Pancreas (tissue), 10 donors: ENCODE data around the gene PEX14. TPM values are rescaled to one million over a fixed set of nuclear protein-coding genes. Genes with fewer than 3 reads are reported as not detected.

Source experiments
- ATAC-seq, 4 donors: fragments of 200-7000 bp; cut with Tn5 transposase; one replicate each; pipeline versions ENCODE4 v1.8.0 to v1.9.1; 2020; ENCODE audit warnings: mild to moderate bottlenecking in 4 of 4, moderate library complexity in 4 of 4
- DNase-seq, 6 donors: peaks; one replicate each; pipeline ENCODE4 v3.0.0-alpha.2; 2020
- FAIRE-seq: peaks from 2 replicates; lab custom pipeline; 2012; peaks lifted over from hg19 to GRCh38; lab: Jason Lieb, UNC
- H3K27ac ChIP-seq, 4 donors: fragments of 200-600 bp; sonication (generic); 1 replicate in 3 of 4; 2 replicates in 1 of 4; pipeline versions ENCODE4 v1.5.0 to v1.8.0; 2020
- H3K27me3 ChIP-seq, 4 donors: fragments of 200-600 bp; one replicate each; pipeline ENCODE4 v1.8.0; 2021
- H3K36me3 ChIP-seq, 3 donors: fragments of 200-600 bp; sonication (generic) in 1 of 3; one replicate each; pipeline versions ENCODE4 v1.5.0 to v1.8.0; 2020 to 2021
- H3K4me1 ChIP-seq, 3 donors: fragments of 200-600 bp; one replicate each; pipeline ENCODE4 v1.8.0; 2021
- H3K4me3 ChIP-seq, 4 donors: fragments of 200-600 bp; sonication (generic) in 2 of 4; one replicate each; pipeline versions ENCODE4 v1.5.0 to v1.8.0; 2020 to 2021
- H3K9me3 ChIP-seq, 4 donors: fragments of 200-600 bp; one replicate each; pipeline ENCODE4 v1.8.0; 2021
- CTCF ChIP-seq, 4 donors: fragments of 200-600 bp; sonication (generic) in 3 of 4; IDR thresholded peaks; one replicate each; pipeline versions ENCODE4 v1.5.0 to v1.8.0; 2021; ENCODE audit warnings: antibody characterized with exemption in 4 of 4
- WGBS, 2 donors: extraction: QIAGEN DNeasy Blood & Tissue Kit; methylation state at CpG; one replicate each; pipeline ENCODE4 v1.1.7; 2013; 5-methylcytosine and 5-hydroxymethylcytosine counted together
- intact Hi-C, 3 donors: fragments of 100-400 bp; cut with DNase I; formaldehyde crosslinking; loops; one replicate each; pipeline versions ENCODE4 v1.11.1 to v1.14.2; 2022
- polyA plus RNA-seq, 2 donors: library from polyadenylated mRNA; stranded (reverse); fragments of 200-250 nt; gene quantifications; one replicate each; pipeline ENCODE4 v1.2.3, GENCODE V29; 2013
- total RNA-seq, 6 donors: library from RNA; stranded (reverse); fragmentation: NEBNext Ultra II Directional in 4 of 6; extraction: Animal tissue kit (Norgen Biotek cat#: 25700) in 4 of 6; gene quantifications; one replicate each; pipeline versions ENCODE4 v1.2.1 to v1.2.4, GENCODE V29; 2021 to 2023
- donor health status: healthy with polysubstance abuse.
- donor health status: DM: no; HTN: no; CAD: no; lungs with moderate emphysema.
- donor health status: DM: no; HTN: no; CAD: no.
- donor health status: control.
- donor health status: control.
- donor health status: Bipolar disorder and iron deficiency.
- donor health status: DM: yes; HTN: yes; CAD: no.
- donor health status: DM: no; HTN: no; CAD: no.
- donor health status: DM: no; HTN: no; CAD: no.
- donor health status: DM: yes; HTN: yes; CAD: no.

The PEX14 gene
- total and polyA plus RNA-seq, 8 donors, result 6.0 to 12.8 (median 8.2) TPM

DNA sequence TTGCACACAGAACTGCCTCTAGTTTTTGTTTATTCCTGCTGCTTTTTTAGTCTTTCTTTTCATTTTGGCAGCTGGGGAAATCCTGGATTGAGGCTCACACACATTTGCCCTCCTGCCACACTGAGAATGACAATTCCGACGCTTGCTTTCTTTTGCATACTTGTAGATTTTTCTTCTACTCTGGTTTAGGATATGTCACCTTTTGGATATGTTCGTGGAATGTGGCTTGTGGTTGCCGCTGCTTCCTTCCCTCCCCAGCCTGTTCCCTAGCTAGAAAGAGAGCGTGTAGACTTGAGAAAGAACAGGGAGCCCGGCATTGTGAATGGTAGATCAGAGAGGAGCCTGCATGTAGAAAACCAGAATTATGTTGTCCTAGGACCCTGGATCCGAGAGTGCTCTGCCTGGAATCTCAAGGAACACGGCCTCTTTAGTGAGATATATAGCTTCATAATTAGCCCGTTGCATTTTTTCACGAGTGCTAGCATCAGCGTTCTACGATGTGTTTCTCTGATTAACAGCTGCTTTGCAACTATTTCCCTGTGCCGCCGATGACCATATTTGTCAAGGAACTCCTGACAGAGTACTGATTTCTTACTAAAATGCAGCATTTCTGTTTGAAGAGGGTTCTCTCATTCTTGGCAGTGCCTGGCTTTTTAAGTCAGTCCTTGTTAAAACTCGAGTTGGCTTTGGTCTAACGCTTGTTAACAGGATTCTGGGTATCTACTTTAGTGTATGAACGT is 56.2 kb downstream of the PEX14 start:
- no peak overlapping the region for H3K4me3 ChIP-seq
- DNase-seq (no peak), ATAC-seq (no peak), FAIRE-seq (no peak)
- WGBS, 2 donors, result 79 to 84% methylated on average over 17 of the region's 17 CpGs
- H3K9me3 ChIP-seq, result no peaks in the 10 kb centered on the region
- H3K36me3 ChIP-seq, result no peaks in the 10 kb centered on the region
- intact Hi-C loops, result loop anchor here in 1 of 3 donors (10.0 kb wide), 1 partner anchor 334 kb away; no protein-coding TSS in a partner anchor
- H3K4me1 ChIP-seq, result peaks cover 0 to 14% (median 9%) of the 10 kb centered on the region in 3 donors
- TF ChIP-seq CTCF (IDR thresholded peaks at IDR 0.05), result no peak
- no peak overlapping the region for H3K27ac ChIP-seq
- no peaks in the 10 kb centered on the region for H3K27me3 ChIP-seq

GRCh38 chr1:10532362-10532761 is 57.6 kb downstream of the PEX14 start:
- no peaks in the 10 kb centered on the region for H3K27me3 ChIP-seq
- ATAC-seq (no peak), DNase-seq (no peak), FAIRE-seq (no peak)
- no peak for TF ChIP-seq CTCF (IDR thresholded peaks at IDR 0.05)
- H3K9me3 ChIP-seq, result no peaks in the 10 kb centered on the region
- intact Hi-C loops, result loop anchor here in 1 of 3 donors (10.0 kb wide), 1 partner anchor 332 kb away; no protein-coding TSS in a partner anchor
- H3K4me1 ChIP-seq, result peaks cover 0 to 14% (median 9%) of the 10 kb centered on the region in 3 donors
- no peaks in the 10 kb centered on the region for H3K36me3 ChIP-seq
- WGBS, 2 donors, result 84 to 86% methylated on average over 8 of the region's 8 CpGs
- H3K27ac ChIP-seq, result no peak overlapping the region
- H3K4me3 ChIP-seq, result no peak overlapping the region

GRCh38 chr1:10534519-10534918 is 59.8 kb downstream of the PEX14 start:
- no peak overlapping the region for H3K27ac ChIP-seq
- ATAC-seq (no peak), DNase-seq (no peak), FAIRE-seq (no peak)
- no peak overlapping the region for H3K4me3 ChIP-seq
- intact Hi-C loops, result loop anchor here in 1 of 3 donors (10.0 kb wide), 1 partner anchor 330 kb away; no protein-coding TSS in a partner anchor
- WGBS, 2 donors, result 92 to 97% methylated on average over 7 of the region's 7 CpGs
- H3K36me3 ChIP-seq, result no peaks in the 10 kb centered on the region
- H3K4me1 ChIP-seq, result peaks cover 0 to 11% (median 7%) of the 10 kb centered on the region in 3 donors
- no peak for TF ChIP-seq CTCF (IDR thresholded peaks at IDR 0.05)
- no peaks in the 10 kb centered on the region for H3K27me3 ChIP-seq
- no peaks in the 10 kb centered on the region for H3K9me3 ChIP-seq

DNA sequence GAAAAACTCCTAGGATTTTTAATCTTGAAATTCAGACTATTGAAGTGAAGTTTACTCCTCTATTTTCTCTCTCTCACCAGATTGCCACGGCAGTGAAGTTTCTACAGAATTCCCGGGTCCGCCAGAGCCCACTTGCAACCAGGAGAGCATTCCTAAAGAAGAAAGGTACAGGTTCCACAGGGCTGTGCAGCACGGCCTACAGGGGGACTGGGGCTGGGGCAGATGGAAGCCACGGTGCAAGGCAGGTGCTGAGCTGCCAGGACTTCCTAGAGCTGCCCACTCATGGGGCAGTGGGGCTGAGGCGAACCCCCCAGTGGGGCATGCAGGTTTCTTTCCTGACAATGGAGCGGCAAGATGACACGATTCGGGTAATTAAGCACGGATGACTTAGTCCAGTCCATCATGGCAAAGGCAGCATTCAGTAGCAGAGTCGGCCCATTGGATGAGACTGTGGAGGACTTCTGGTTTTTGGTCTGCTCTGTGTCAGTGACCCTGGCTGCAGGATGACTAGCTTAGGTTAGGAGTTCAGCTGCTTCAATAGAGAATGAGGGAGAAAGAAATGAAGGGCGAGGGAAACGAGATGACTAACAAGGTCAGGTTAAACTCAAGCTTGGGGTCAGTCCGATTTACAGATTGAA is 61.5 kb downstream of the PEX14 start:
- 92 to 95% methylated on average over 14 of the region's 14 CpGs for WGBS, 2 donors
- no peaks in the 10 kb centered on the region for H3K36me3 ChIP-seq
- no peaks in the 10 kb centered on the region for H3K4me1 ChIP-seq
- ATAC-seq (no peak), FAIRE-seq (no peak), DNase-seq (no peak)
- H3K9me3 ChIP-seq, result no peaks in the 10 kb centered on the region
- no peak overlapping the region for H3K27ac ChIP-seq
- no peak overlapping the region for H3K4me3 ChIP-seq
- no peak for TF ChIP-seq CTCF (IDR thresholded peaks at IDR 0.05)
- H3K27me3 ChIP-seq, result no peaks in the 10 kb centered on the region
- intact Hi-C loops, result loop anchor here in 1 of 3 donors (10.0 kb wide), 1 partner anchor 329 kb away; no protein-coding TSS in a partner anchor
